Central memory CD8-positive, alpha-beta T cell (primary cell): ENCODE measurements around the gene BIN1.

ENCODE experiments used
- ATAC-seq: fragments of 150-1000 bp; cut with Tn5 transposase; replicated peaks from 2 replicates; pipeline ENCODE4 v1.10.0; 2022; ENCODE audit warnings: mild to moderate bottlenecking, moderate FRiP score, moderate number of reproducible peaks; ENCODE audit not compliant: poor library complexity, severe bottlenecking; ENCODE audit errors: extremely low read depth
- DNase-seq, 2 donors: peaks; one replicate each; pipeline ENCODE4 v3.0.0; 2021; ENCODE audit warnings: low spot score in 2 of 2
- H3K27ac Mint-ChIP-seq: one replicate; pipeline ENCODE4 v1.8.0; 2022; ENCODE audit warnings: low read depth, mild to moderate bottlenecking, moderate library complexity, mixed read lengths
- H3K27me3 Mint-ChIP-seq: one replicate; pipeline ENCODE4 v1.8.0; 2022; ENCODE audit warnings: mixed read lengths
- H3K36me3 Mint-ChIP-seq: one replicate; pipeline ENCODE4 v1.8.0; 2022; ENCODE audit warnings: mild to moderate bottlenecking, moderate library complexity, mixed read lengths; ENCODE audit not compliant: insufficient read depth
- H3K4me1 Mint-ChIP-seq: one replicate; pipeline ENCODE4 v1.8.0; 2022; ENCODE audit warnings: mixed read lengths
- H3K4me3 Mint-ChIP-seq: one replicate; pipeline ENCODE4 v1.8.0; 2022; ENCODE audit warnings: mild to moderate bottlenecking, moderate library complexity, mixed read lengths
- H3K9me3 Mint-ChIP-seq: one replicate; pipeline ENCODE4 v1.8.0; 2022; ENCODE audit warnings: mixed read lengths

The BIN1 gene

DNA sequence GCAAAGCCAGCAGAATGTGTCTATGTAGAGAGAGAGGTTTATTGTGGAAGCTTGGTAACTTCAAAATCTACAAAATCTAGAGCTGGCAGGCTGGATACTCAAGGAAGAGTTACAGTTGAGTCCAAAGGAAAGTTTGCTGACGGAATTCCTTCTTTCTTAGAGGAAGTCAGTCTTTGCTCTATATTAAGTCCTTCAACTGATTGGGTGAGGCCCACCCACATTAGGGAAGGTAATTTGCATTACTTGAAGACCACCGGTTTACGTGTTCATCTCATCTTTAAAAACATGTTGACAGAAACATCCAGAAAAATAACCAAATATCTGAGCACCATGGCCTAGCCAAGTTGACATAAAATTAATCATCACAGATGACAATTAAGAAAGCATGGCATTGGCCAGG, 106.8 kb downstream of the BIN1 start:
- Mint-ChIP-seq H3K27ac (no peak overlapping the region), H3K27me3 (peaks cover 9% of the 10 kb centered on the region), H3K9me3 (no peaks in the 10 kb centered on the region), H3K4me3 (no peak overlapping the region), H3K36me3 (peaks cover 1% of the 10 kb centered on the region), H3K4me1 (no peaks in the 10 kb centered on the region)
- ATAC-seq (no peak), DNase-seq (no peak)

- no peaks in the 10 kb centered on the region for H3K9me3 Mint-ChIP-seq
- H3K27me3 Mint-ChIP-seq, result peaks cover 9% of the 10 kb centered on the region
- no peak overlapping the region for H3K27ac Mint-ChIP-seq
- H3K36me3 Mint-ChIP-seq, result peaks cover 1% of the 10 kb centered on the region
- H3K4me3 Mint-ChIP-seq, result no peak overlapping the region
- no peaks in the 10 kb centered on the region for H3K4me1 Mint-ChIP-seq
- no peak for ATAC-seq
- DNase-seq, result no peak
Observed at GRCh38 chr2:126999106-126999756, 107.7 kb downstream of the BIN1 start.

DNA sequence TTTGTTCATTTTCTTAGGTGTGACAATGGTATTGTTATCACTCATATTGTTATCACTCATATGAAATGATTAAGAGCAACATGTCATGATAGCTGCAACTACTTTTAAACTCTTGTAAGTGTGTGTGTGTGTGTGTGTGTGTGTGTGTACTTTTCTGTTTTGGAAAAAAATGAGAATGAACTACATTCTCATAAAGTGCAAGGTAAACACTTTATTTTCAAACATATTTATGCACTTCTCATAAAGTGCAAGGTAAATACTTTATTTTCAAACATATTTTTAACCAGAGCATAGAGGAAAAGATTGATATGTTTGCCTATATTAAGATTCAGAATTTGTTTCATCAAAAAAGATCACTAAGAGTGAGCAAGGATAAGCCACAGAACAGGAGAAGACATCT, 108.5 kb downstream of the BIN1 start:
- DNase-seq (no peak), ATAC-seq (no peak)
- Mint-ChIP-seq H3K9me3 (no peaks in the 10 kb centered on the region), H3K36me3 (peaks cover 1% of the 10 kb centered on the region), H3K27me3 (peaks cover 9% of the 10 kb centered on the region), H3K4me1 (no peaks in the 10 kb centered on the region), H3K4me3 (no peak overlapping the region), H3K27ac (no peak overlapping the region)
